Heart right ventricle (tissue), 16 donors: ENCODE measurements around the gene PCNT. TPM values are rescaled to one million over a fixed set of nuclear protein-coding genes. Genes with fewer than 3 reads are reported as not detected.

Source experiments
- ATAC-seq, 8 donors: fragments of 200-7000 bp; cut with Tn5 transposase; one replicate each; pipeline ENCODE4 v1.9.1; 2020; ENCODE audit warnings: mild to moderate bottlenecking in 8 of 8, moderate library complexity in 8 of 8, moderate number of reproducible peaks in 1 of 8
- DNase-seq, 2 donors: peaks; one replicate each; pipeline ENCODE4 v3.0.0-alpha.2; 2020
- H3K27ac ChIP-seq, 10 donors: fragments of 200-600 bp; sonication (generic) in 2 of 10; one replicate each; pipeline versions ENCODE4 v1.5.0 to v1.8.0; 2020 to 2022; ENCODE audit warnings: mild to moderate bottlenecking in 3 of 10
- H3K27me3 ChIP-seq, 7 donors: fragments of 200-600 bp; one replicate each; pipeline ENCODE4 v1.8.0; 2021 to 2022; ENCODE audit warnings: mild to moderate bottlenecking in 2 of 7
- H3K36me3 ChIP-seq, 9 donors: fragments of 200-600 bp; sonication (generic) in 1 of 9; one replicate each; pipeline versions ENCODE4 v1.5.0 to v1.8.0; 2020 to 2022; ENCODE audit warnings: mild to moderate bottlenecking in 2 of 9
- H3K4me1 ChIP-seq, 9 donors: fragments of 200-600 bp; sonication (generic) in 1 of 9; one replicate each; pipeline versions ENCODE4 v1.5.0 to v1.8.0; 2020 to 2022; ENCODE audit warnings: mild to moderate bottlenecking in 4 of 9
- H3K4me3 ChIP-seq, 10 donors: fragments of 200-600 bp; sonication (generic) in 2 of 10; one replicate each; pipeline versions ENCODE4 v1.5.0 to v1.8.0; 2020 to 2022; ENCODE audit warnings: mild to moderate bottlenecking in 7 of 10, moderate library complexity in 2 of 10
- H3K9me3 ChIP-seq, 11 donors: fragments of 200-600 bp in 10 of 11; sonication (generic) in 2 of 11; one replicate each; pipeline versions ENCODE4 v1.5.0 to v1.8.0; 2013 to 2022; ENCODE audit warnings: mild to moderate bottlenecking in 2 of 11, control low read depth in 1 of 11, moderate library complexity in 1 of 11
- CTCF ChIP-seq, 9 donors: fragments of 200-600 bp; sonication (generic) in 2 of 9; IDR thresholded peaks; one replicate each; pipeline versions ENCODE4 v1.5.0 to v1.8.0; 2021 to 2022; ENCODE audit warnings: antibody characterized with exemption in 9 of 9, mild to moderate bottlenecking in 5 of 9, moderate library complexity in 1 of 9
- WGBS, 2 donors: extraction: QIAGEN DNeasy Blood & Tissue Kit; methylation state at CpG; one replicate each; pipeline ENCODE4 v1.1.7; 2013; ENCODE audit warnings: inconsistent platforms in 1 of 2; 5-methylcytosine and 5-hydroxymethylcytosine counted together
- intact Hi-C, 10 donors: fragments of 100-400 bp; cut with DNase I; formaldehyde crosslinking; loops; one replicate each; pipeline versions ENCODE4 v1.11.1 to v1.14.2; 2022
- polyA plus RNA-seq, 2 donors: library from polyadenylated mRNA; stranded (reverse); fragments of 200-250 nt; gene quantifications; one replicate each; pipeline ENCODE4 v1.2.3, GENCODE V29; 2013
- total RNA-seq, 10 donors: library from RNA; stranded (reverse); fragmentation: NEBNext Ultra II Directional in 3 of 10; extraction: Animal tissue kit (Norgen Biotek cat#: 25700) in 3 of 10; gene quantifications; one replicate each; pipeline versions ENCODE4 v1.2.1 to v1.2.4, GENCODE V29; 2021 to 2023
- donor health status: Arrhythmogenic right ventricular cardiomyopathy.
- donor health status: ischemic (EF 13 %, LVEDD 7.1; RV severe dilation, severe dysfunction).
- donor health status: healthy with polysubstance abuse.
- donor health status: DM: no; HTN: yes; CAD: no.
- donor health status: DM: no; HTN: no; CAD: no.
- donor health status: ischemic (EF 25% LVEDD 6.9; RV normal size, moderate dysfunction).
- donor health status: ischemic (EF 25% LVEDD 5.7; RV mildly dilated, moderate dysfunction).
- donor health status: healthy.
- donor health status: DM: yes; HTN: yes; CAD: no.
- donor health status: Ischemic cardiomyopathy.
- donor health status: ischemic (EF 35%, LVEDD 5.7; RV mildly dilated, moderate dysfunction).
- donor health status: nonischemic (EF 11% LVEDD 7.7; RV severe dilation, severe dysfunction).
- donor health status: DM: yes; HTN: yes; CAD: no.
- donor health status: PGD.
- donor health status: ischemic (EF 29% LVEDD 5.4; RV normal size, mild dysfunction).
- donor health status: nonischemic (EF 23%, LVEDD 6.1; RV moderate dilation, normal function).

The PCNT gene
- total and polyA plus RNA-seq, 12 donors, result 17.5 to 58.6 (median 26.9) TPM

- no peak for TF ChIP-seq CTCF (IDR thresholded peaks at IDR 0.05)
- peak; percentile 6 to 51 (median 25) for ATAC-seq
- intact Hi-C loops, result loop anchor here in 1 of 10 donors (10.0 kb wide), 1 partner anchor 483 kb away; no protein-coding TSS in a partner anchor
Measured at GRCh38 chr21:46457801-46458314, 133.9 kb downstream of the PCNT start.

GRCh38 chr21:46458315-46459023 lies 134.5 kb downstream of the PCNT start, which contains the start of gene DIP2A:
Gene DIP2A, plus strand, starts transcription at chr21:46458891. Its CDS starts 241 bp downstream, at chr21:46459132.
- TF ChIP-seq CTCF (IDR thresholded peaks at IDR 0.05), result peak in 2 of 9 donors; percentile 5 to 9
- ATAC-seq (peak; percentile 94 to 98 (median 97)), DNase-seq (peak; percentile 95 to 96)
- intact Hi-C loops, result loop anchor here in 1 of 10 donors (10.0 kb wide), 1 partner anchor 484 kb away; no protein-coding TSS in a partner anchor
- no peaks in the 10 kb centered on the region for H3K9me3 ChIP-seq
- peak within 1 kb of the TSS; percentile 94 to 98 (median 97) for H3K27ac ChIP-seq
- H3K27me3 ChIP-seq, result no peaks in the 10 kb centered on the region
- peaks cover 6 to 82% (median 67%) of the 10 kb centered on the region in 9 donors for H3K4me1 ChIP-seq
- H3K36me3 ChIP-seq, result peaks cover 0 to 10% (median 0%) of the 10 kb centered on the region in 9 donors
- WGBS, 2 donors, result 0% methylated on average over 70 to 84 of the region's 91 CpGs
- peak within 1 kb of the TSS; percentile 73 to 99 (median 94) for H3K4me3 ChIP-seq

More at GRCh38 chr21:46457801-46458314, 133.9 kb downstream of the PCNT start:
- peaks cover 0 to 5% (median 0%) of the 10 kb centered on the region in 9 donors for H3K36me3 ChIP-seq
- whole genome bisulfite sequencing, 2 donors, result 1% methylated on average over 30 of the region's 30 CpGs
- peak overlapping the region; percentile 94 to 98 (median 96) for H3K27ac ChIP-seq
- DNase-seq, result peak; percentile 34 to 53
- peaks cover 6 to 86% (median 67%) of the 10 kb centered on the region in 9 donors for H3K4me1 ChIP-seq
- no peaks in the 10 kb centered on the region for H3K27me3 ChIP-seq
- H3K4me3 ChIP-seq, result peak overlapping the region; percentile 59 to 99 (median 92)
- no peaks in the 10 kb centered on the region for H3K9me3 ChIP-seq

DNA sequence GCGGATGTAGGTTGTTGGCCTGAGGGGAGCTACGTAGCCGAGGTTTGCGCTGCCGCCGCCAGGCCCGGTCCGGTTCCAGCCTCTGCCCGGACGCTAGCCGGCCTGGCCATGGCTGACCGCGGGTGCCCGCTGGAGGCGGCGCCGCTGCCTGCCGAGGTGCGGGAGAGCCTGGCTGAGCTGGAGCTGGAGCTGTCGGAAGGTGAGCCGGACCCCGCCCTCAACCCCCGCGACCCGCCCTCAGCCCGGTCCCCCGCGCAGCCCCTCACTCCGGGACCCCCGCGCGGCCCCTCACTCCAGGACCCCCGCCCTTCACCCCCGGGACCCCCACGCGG lies 135.0 kb downstream of the PCNT start:
- intact Hi-C loops, result loop anchor here in 1 of 10 donors (10.0 kb wide), 1 partner anchor 484 kb away; no protein-coding TSS in a partner anchor
- Histone ChIP-seq H3K36me3 (peaks cover 0 to 13% (median 0%) of the 10 kb centered on the region in 9 donors), H3K4me3 (peak overlapping the region; percentile 73 to 99 (median 94)), H3K4me1 (peaks cover 6 to 78% (median 65%) of the 10 kb centered on the region in 9 donors), H3K27ac (peak overlapping the region; percentile 79 to 98 (median 96)), H3K9me3 (no peaks in the 10 kb centered on the region), H3K27me3 (no peaks in the 10 kb centered on the region)
- no peak for DNase-seq
- ATAC-seq, result no peak
- peak in 1 of 9 donors; percentile 5 for TF ChIP-seq CTCF (IDR thresholded peaks at IDR 0.05)
- WGBS, 2 donors, result 0 to 2% methylated on average over 16 to 35 of the region's 36 CpGs

DNA sequence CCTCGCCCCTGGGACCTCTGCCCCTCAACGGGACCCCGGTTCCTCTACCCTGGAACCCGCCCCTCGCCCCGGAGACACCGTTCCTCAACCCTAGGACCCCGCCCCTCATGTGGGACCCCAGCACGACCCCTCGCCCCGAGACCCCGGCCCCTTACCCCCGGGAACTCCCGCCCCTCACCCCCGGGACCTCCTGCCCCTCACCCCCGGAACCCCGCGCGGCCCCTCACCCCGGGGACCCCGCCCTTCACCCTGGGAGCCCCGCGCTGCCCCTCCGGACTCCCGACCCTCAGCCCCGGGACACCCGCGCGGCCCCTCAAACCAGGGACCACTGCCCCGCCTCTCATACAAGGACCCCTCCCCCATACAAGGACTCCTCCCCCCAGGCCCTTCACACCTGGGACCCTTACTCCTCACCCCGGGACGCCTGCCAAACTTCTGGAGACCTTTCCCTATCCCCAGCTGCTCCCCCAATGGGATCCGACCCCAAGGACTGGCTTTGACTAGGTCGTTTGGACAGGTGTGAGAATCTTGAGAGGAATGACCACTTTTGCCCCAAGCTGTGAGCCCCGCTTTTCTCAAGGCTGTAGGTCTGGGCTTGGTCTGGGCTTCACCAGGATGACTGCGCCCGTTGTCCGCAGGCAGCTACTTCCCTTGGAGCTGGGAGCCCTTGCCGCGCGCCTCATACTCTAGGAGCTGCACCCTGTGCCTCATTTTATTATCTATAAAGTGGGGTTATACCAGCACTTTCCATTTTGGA lies 135.6 kb downstream of the PCNT start:
- peaks cover 0 to 19% (median 0%) of the 10 kb centered on the region in 9 donors for H3K36me3 ChIP-seq
- intact Hi-C loops, result loop anchor here in 2 of 10 donors (5.0 to 10.0 kb wide), 2 partner anchors 63 to 485 kb away; no protein-coding TSS in a partner anchor
- no peak for TF ChIP-seq CTCF (IDR thresholded peaks at IDR 0.05)
- peak in 2 of 8 donors; percentile 12 to 27 for ATAC-seq
- H3K27ac ChIP-seq, result peak overlapping the region in 9 of 10 donors; percentile 93 to 98 (median 96)
- no peaks in the 10 kb centered on the region for H3K9me3 ChIP-seq
- no peaks in the 10 kb centered on the region for H3K27me3 ChIP-seq
- H3K4me1 ChIP-seq, result peaks cover 6 to 73% (median 60%) of the 10 kb centered on the region in 9 donors
- peak; percentile 34 to 43 for DNase-seq
- H3K4me3 ChIP-seq, result peak overlapping the region; percentile 73 to 99 (median 94)
- 2% methylated on average over 22 to 41 of the region's 41 CpGs for WGBS, 2 donors
